ENCODE data around the gene HASPIN.
A peak's percentile ranks its signal among the peaks of the same experiment; 100 is the strongest.
"Not testable (repeated sequence)": the region's sequence is repeated elsewhere in the genome, so short reads cannot be mapped to it uniquely, and the experiment has no call there.

HASPIN gene

GRCh38 chr17:3719265-3719664, 4.4 kb upstream of the HASPIN start:
- Histone ChIP-seq H3K79me2 (ENCODE audit: control insufficient read depth, insufficient read depth, low read length, unreplicated experiment) (peaks cover 20% of the 10 kb centered on the region), H2AFZ (ENCODE audit: low read length, unreplicated experiment) (no peak overlapping the region), H3K4me3 (ENCODE audit: low read depth, low read length) (no peak overlapping the region), H3K27me3 (ENCODE audit: insufficient read depth, low read length) (no peaks in the 10 kb centered on the region), H3K36me3 (ENCODE audit: insufficient read depth, low read length) (peaks cover 34% of the 10 kb centered on the region), H3K4me1 (ENCODE audit: control insufficient read depth, insufficient read depth, low read length, unreplicated experiment) (peaks cover 21% of the 10 kb centered on the region), H3K27ac (ENCODE audit: low read depth, low read length) (no peak overlapping the region; the same call in 1 of the 2 replicates)

- peak overlapping the region; percentile 87 for H2AFZ ChIP-seq (ENCODE audit: low read length, unreplicated experiment)
- H3K27me3 ChIP-seq (ENCODE audit: insufficient read depth, low read length): no peaks in the 10 kb centered on the region
Measured at GRCh38 chr17:3722716-3723115, 987 bp upstream of the HASPIN start.

GRCh38 chr17:3723188-3723555, 531 bp upstream of the HASPIN start:
- Histone ChIP-seq H3K79me2 (ENCODE audit: control insufficient read depth, insufficient read depth, low read length, unreplicated experiment) (peaks cover 51% of the 10 kb centered on the region), H2AFZ (ENCODE audit: low read length, unreplicated experiment) (peak overlapping the region; percentile 87), H3K4me3 (ENCODE audit: low read depth, low read length) (peak overlapping the region; percentile 92), H3K27ac (ENCODE audit: low read depth, low read length) (peak overlapping the region; percentile 30), H3K4me1 (ENCODE audit: control insufficient read depth, insufficient read depth, low read length, unreplicated experiment) (peaks cover 31% of the 10 kb centered on the region), H3K36me3 (ENCODE audit: insufficient read depth, low read length) (peaks cover 7% of the 10 kb centered on the region; the same call in 1 of the 2 replicates), H3K27me3 (ENCODE audit: insufficient read depth, low read length) (no peaks in the 10 kb centered on the region)

More at GRCh38 chr17:3722716-3723115, 987 bp upstream of the HASPIN start:
- peaks cover 31% of the 10 kb centered on the region for H3K4me1 ChIP-seq (ENCODE audit: control insufficient read depth, insufficient read depth, low read length, unreplicated experiment)
- H3K27ac ChIP-seq (ENCODE audit: low read depth, low read length): peak overlapping the region; percentile 30; the same call in 1 of the 2 replicates
- H3K79me2 ChIP-seq (ENCODE audit: control insufficient read depth, insufficient read depth, low read length, unreplicated experiment): peaks cover 48% of the 10 kb centered on the region
- peak overlapping the region; percentile 92 for H3K4me3 ChIP-seq (ENCODE audit: low read depth, low read length)
- peaks cover 10% of the 10 kb centered on the region; the same call in 1 of the 2 replicates for H3K36me3 ChIP-seq (ENCODE audit: insufficient read depth, low read length)

GRCh38 chr17:3724378-3725077, 825 bp downstream of the HASPIN start:
- Histone ChIP-seq H3K27me3 (ENCODE audit: insufficient read depth, low read length) (no peaks in the 10 kb centered on the region), H3K4me3 (ENCODE audit: low read depth, low read length) (peak overlapping the region; percentile 92), H3K36me3 (ENCODE audit: insufficient read depth, low read length) (no peaks in the 10 kb centered on the region), H3K79me2 (ENCODE audit: control insufficient read depth, insufficient read depth, low read length, unreplicated experiment) (peaks cover 48% of the 10 kb centered on the region), H3K27ac (ENCODE audit: low read depth, low read length) (0 out of 2 replicates have a peak overlapping the region, but pooled peaks have one; percentile 1), H2AFZ (ENCODE audit: low read length, unreplicated experiment) (peak overlapping the region; percentile 58), H3K4me1 (ENCODE audit: control insufficient read depth, insufficient read depth, low read length, unreplicated experiment) (peaks cover 28% of the 10 kb centered on the region)

- Histone ChIP-seq H3K27ac (ENCODE audit: low read depth, low read length) (no peak overlapping the region), H3K27me3 (ENCODE audit: insufficient read depth, low read length) (no peaks in the 10 kb centered on the region), H2AFZ (ENCODE audit: low read length, unreplicated experiment) (no peak overlapping the region), H3K36me3 (ENCODE audit: insufficient read depth, low read length) (no peaks in the 10 kb centered on the region), H3K4me1 (ENCODE audit: control insufficient read depth, insufficient read depth, low read length, unreplicated experiment) (peaks cover 21% of the 10 kb centered on the region), H3K4me3 (ENCODE audit: low read depth, low read length) (no peak overlapping the region), H3K79me2 (ENCODE audit: control insufficient read depth, insufficient read depth, low read length, unreplicated experiment) (peaks cover 48% of the 10 kb centered on the region)
Measured at GRCh38 chr17:3727041-3727440, 3.3 kb downstream of the HASPIN start.

GRCh38 chr17:3728099-3728498, 4.4 kb downstream of the HASPIN start:
- not testable (repeated sequence) for H3K27ac ChIP-seq (ENCODE audit: low read depth, low read length); H2AFZ ChIP-seq (ENCODE audit: low read length, unreplicated experiment); H3K4me3 ChIP-seq (ENCODE audit: low read depth, low read length); H3K27me3 ChIP-seq (ENCODE audit: insufficient read depth, low read length); H3K36me3 ChIP-seq (ENCODE audit: insufficient read depth, low read length)
- H3K79me2 ChIP-seq (ENCODE audit: control insufficient read depth, insufficient read depth, low read length, unreplicated experiment): peaks cover 40% of the 10 kb centered on the region
- H3K4me1 ChIP-seq (ENCODE audit: control insufficient read depth, insufficient read depth, low read length, unreplicated experiment): peaks cover 25% of the 10 kb centered on the region

- H3K27me3 ChIP-seq (ENCODE audit: insufficient read depth, low read length): no peaks in the 10 kb centered on the region
- peaks cover 25% of the 10 kb centered on the region for H3K79me2 ChIP-seq (ENCODE audit: control insufficient read depth, insufficient read depth, low read length, unreplicated experiment)
- H3K36me3 ChIP-seq (ENCODE audit: insufficient read depth, low read length): no peaks in the 10 kb centered on the region
- H2AFZ ChIP-seq (ENCODE audit: low read length, unreplicated experiment): no peak overlapping the region
- H3K4me1 ChIP-seq (ENCODE audit: control insufficient read depth, insufficient read depth, low read length, unreplicated experiment): peaks cover 24% of the 10 kb centered on the region
- no peak overlapping the region for H3K4me3 ChIP-seq (ENCODE audit: low read depth, low read length)
- no peak overlapping the region for H3K27ac ChIP-seq (ENCODE audit: low read depth, low read length)
Measured at GRCh38 chr17:3729881-3730280, 6.2 kb downstream of the HASPIN start.

- no peak overlapping the region for H3K27ac ChIP-seq (ENCODE audit: low read depth, low read length)
- no peaks in the 10 kb centered on the region for H3K36me3 ChIP-seq (ENCODE audit: insufficient read depth, low read length)
- H3K4me1 ChIP-seq (ENCODE audit: control insufficient read depth, insufficient read depth, low read length, unreplicated experiment): peaks cover 15% of the 10 kb centered on the region
- peak overlapping the region; percentile 50 for H2AFZ ChIP-seq (ENCODE audit: low read length, unreplicated experiment)
- H3K4me3 ChIP-seq (ENCODE audit: low read depth, low read length): no peak overlapping the region
- H3K79me2 ChIP-seq (ENCODE audit: control insufficient read depth, insufficient read depth, low read length, unreplicated experiment): peaks cover 14% of the 10 kb centered on the region
- H3K27me3 ChIP-seq (ENCODE audit: insufficient read depth, low read length): no peaks in the 10 kb centered on the region
Measured at GRCh38 chr17:3730881-3731429, 7.3 kb downstream of the HASPIN start.

- Histone ChIP-seq H3K27ac (ENCODE audit: low read depth, low read length) (no peak overlapping the region), H3K36me3 (ENCODE audit: insufficient read depth, low read length) (no peaks in the 10 kb centered on the region), H2AFZ (ENCODE audit: low read length, unreplicated experiment) (peak overlapping the region; percentile 50), H3K27me3 (ENCODE audit: insufficient read depth, low read length) (no peaks in the 10 kb centered on the region), H3K4me1 (ENCODE audit: control insufficient read depth, insufficient read depth, low read length, unreplicated experiment) (peaks cover 15% of the 10 kb centered on the region), H3K4me3 (ENCODE audit: low read depth, low read length) (no peak overlapping the region), H3K79me2 (ENCODE audit: control insufficient read depth, insufficient read depth, low read length, unreplicated experiment) (peaks cover 4% of the 10 kb centered on the region)
Measured at GRCh38 chr17:3732210-3732621, 8.5 kb downstream of the HASPIN start.

- not testable (repeated sequence) for H3K79me2 ChIP-seq (ENCODE audit: control insufficient read depth, insufficient read depth, low read length, unreplicated experiment); H3K27ac ChIP-seq (ENCODE audit: low read depth, low read length); H3K36me3 ChIP-seq (ENCODE audit: insufficient read depth, low read length); H3K27me3 ChIP-seq (ENCODE audit: insufficient read depth, low read length); H2AFZ ChIP-seq (ENCODE audit: low read length, unreplicated experiment); H3K4me3 ChIP-seq (ENCODE audit: low read depth, low read length)
- peaks cover 15% of the 10 kb centered on the region for H3K4me1 ChIP-seq (ENCODE audit: control insufficient read depth, insufficient read depth, low read length, unreplicated experiment)
Measured at GRCh38 chr17:3734911-3735276, 11.2 kb downstream of the HASPIN start.

- Histone ChIP-seq H3K27me3 (ENCODE audit: insufficient read depth, low read length) (no peaks in the 10 kb centered on the region), H3K4me1 (ENCODE audit: control insufficient read depth, insufficient read depth, low read length, unreplicated experiment) (peaks cover 14% of the 10 kb centered on the region), H3K4me3 (ENCODE audit: low read depth, low read length) (no peak overlapping the region), H3K36me3 (ENCODE audit: insufficient read depth, low read length) (no peaks in the 10 kb centered on the region), H3K27ac (ENCODE audit: low read depth, low read length) (no peak overlapping the region), H3K79me2 (ENCODE audit: control insufficient read depth, insufficient read depth, low read length, unreplicated experiment) (no peaks in the 10 kb centered on the region), H2AFZ (ENCODE audit: low read length, unreplicated experiment) (no peak overlapping the region)
Measured at GRCh38 chr17:3735515-3735914, 11.8 kb downstream of the HASPIN start.

Data from ACC112 (cell line).